Fibroblast of skin of scalp (primary cell): Measurements from ENCODE around the gene PCGF5. TPM values are rescaled to one million over a fixed set of nuclear protein-coding genes. Genes with fewer than 3 reads are reported as not detected.
"Not testable (repeated sequence)": the region's sequence is repeated elsewhere in the genome, so short reads cannot be mapped to it uniquely, and the experiment has no call there.

Source experiments
- DNase-seq: peaks from one replicate; pipeline ENCODE4 v3.0.0-alpha.2; 2013
- polyA plus RNA-seq, 2 experiments: library from polyadenylated mRNA; unstranded; fragments of 120-200 nt; gene quantifications; one replicate each; pipeline ENCODE4 v1.2.1, GENCODE V29; 2013; ENCODE audit not compliant: insufficient read length in 2 of 2

Gene PCGF5
- polyA plus RNA-seq (2013, experiment 1 of 2; ENCODE audit: insufficient read length): 24.9 TPM
- 28.5 TPM for polyA plus RNA-seq (2013, experiment 2 of 2; ENCODE audit: insufficient read length)

- DNase-seq: peak; percentile 91
These were observed at the start of gene PCGF5 for GRCh38 chr10:91220194-91220953. Gene PCGF5 (plus strand): TSS chr10:91220663. CDS start chr10:91222872, 2,209 bp downstream.

- no peak for DNase-seq
These were observed 49.0 kb upstream of the PCGF5 start for GRCh38 chr10:91171485-91171884.

DNA sequence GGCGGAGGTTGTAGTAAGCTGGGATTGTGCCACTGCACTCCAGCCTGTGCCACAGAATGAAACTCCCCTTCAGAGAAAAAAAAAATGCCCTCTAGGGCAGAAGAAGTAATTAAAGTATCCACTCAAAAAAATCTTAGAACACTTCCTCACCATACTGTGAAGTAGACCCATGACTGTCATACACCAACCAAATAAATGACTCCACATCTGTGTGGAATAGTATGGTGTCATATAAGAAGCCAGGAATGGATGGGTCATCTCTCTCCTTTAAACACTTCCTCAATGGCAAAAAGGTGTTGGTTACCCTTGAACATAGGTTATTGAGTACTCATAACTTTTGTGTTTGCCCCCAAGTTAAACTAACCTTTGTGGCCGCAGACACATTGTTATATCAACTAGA lies 48.1 kb upstream of the PCGF5 start:
- DNase-seq: no peak

- DNase-seq: peak; percentile 72
These were observed 35.1 kb upstream of the PCGF5 start for GRCh38 chr10:91185239-91185875.

GRCh38 chr10:91187156-91187555 lies 33.3 kb upstream of the PCGF5 start:
- DNase-seq: no peak

DNA sequence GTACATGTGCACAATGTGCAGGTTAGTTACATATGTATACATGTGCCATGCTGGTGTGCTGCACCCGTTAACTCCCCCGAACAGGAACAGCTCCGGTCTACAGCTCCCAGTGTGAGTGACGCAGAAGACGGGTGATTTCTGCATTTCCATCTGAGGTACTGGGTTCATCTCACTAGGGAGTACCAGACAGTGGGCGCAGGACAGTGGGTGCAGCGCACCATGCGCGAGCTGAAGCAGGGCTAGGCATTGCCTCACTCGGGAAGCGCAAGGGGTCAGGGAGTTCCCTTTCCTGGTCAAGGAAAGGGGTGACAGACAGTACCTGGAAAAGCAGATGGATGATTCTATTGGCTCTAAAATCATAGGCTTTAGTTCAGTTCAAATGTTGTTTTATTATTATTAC lies 32.5 kb upstream of the PCGF5 start:
- not testable (repeated sequence) for DNase-seq

DNA sequence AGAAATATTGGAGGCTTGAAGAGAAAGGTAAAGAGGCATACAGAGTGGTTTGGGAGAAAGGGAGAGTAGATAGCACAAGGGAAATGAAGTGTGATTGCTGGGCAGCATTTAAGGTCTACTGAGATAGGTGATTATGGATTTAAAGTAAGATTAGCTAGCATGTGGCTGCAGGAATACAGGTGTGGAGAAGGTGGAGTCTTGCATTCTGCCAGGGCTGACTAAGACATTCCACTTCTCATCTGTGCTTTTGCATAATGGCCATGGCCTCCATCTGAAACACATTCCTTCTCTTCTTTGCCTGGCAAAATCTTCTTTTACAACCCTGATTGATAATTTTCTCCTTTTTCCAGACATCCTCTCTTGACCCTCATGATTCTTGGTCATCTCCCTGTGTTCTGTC lies 31.6 kb upstream of the PCGF5 start:
- no peak for DNase-seq

GRCh38 chr10:91190388-91190870 lies 30.0 kb upstream of the PCGF5 start:
- DNase-seq: peak; percentile 80

GRCh38 chr10:91190876-91191583 lies 29.4 kb upstream of the PCGF5 start:
- peak; percentile 43 for DNase-seq

- DNase-seq: no peak
These were observed 28.9 kb upstream of the PCGF5 start for GRCh38 chr10:91191584-91191919.

DNA sequence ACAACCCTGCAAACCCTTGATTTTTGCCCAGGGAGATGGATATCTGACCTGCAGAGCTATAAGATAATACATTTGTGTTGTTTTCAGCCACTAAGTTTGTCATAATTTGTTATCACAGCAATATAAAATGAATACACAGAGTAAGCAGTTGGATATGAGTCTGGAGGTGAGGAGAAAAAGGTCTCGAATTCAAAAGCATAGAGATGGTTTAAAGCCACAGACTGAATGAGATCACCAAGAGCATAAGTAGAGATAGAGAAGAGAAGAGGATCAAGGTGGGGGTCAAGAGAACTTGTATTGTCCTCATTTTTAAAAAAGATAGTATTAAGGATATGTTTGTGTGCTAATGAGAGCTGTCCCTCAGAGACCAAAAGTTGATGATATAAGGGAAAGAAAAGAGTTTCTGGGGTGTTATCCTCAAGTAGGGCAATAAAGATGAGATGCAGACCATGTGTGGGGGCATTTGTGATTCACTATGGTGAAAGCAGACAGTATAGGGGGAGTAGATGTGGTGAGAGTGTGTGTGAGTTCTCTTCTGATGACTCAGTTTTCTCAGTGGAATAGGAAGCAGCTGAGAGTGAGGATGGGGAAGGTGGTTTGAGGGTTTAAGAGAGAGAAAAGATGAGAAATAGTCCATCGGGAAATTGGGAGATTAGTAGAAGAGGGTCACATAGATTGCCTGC lies 25.8 kb upstream of the PCGF5 start:
- peak; percentile 80 for DNase-seq

DNA sequence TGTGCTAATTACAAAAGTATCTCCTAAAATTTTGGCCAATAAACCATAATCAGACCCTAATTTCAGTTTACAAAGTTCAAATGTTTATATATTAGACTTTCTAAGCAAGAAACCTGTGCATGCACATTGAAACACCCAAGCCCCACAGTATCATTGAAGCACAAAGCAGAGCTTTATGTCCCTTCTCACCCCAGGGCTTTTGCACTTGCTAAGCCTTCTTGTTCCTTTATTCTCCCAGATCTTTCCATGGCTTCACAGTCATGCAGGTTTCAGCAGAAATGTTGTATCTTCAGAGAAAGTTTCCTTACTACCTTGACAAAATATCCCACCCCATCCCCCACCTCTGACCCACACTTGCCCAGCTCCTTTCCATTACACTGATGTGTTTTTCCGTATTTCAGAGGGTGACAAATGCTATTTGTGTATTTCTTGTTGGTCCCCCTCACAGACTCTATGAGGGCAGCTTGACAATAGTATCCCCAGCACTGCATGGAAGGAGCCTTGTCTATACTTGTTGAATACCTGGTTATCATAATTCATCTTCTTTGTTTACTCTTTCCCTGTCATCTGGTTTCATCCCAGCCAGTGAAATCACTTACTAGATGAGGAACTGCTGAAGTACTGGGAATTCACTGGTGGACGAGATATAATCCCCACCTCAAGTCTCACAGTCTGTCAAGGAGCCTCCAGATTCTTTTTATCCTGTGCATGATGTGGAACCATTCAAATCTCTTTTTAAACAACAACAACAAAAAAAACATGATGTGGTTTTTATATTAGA lies 24.0 kb upstream of the PCGF5 start:
- no peak for DNase-seq

- peak; percentile 69 for DNase-seq
These were observed 23.3 kb upstream of the PCGF5 start for GRCh38 chr10:91197127-91197526.

DNA sequence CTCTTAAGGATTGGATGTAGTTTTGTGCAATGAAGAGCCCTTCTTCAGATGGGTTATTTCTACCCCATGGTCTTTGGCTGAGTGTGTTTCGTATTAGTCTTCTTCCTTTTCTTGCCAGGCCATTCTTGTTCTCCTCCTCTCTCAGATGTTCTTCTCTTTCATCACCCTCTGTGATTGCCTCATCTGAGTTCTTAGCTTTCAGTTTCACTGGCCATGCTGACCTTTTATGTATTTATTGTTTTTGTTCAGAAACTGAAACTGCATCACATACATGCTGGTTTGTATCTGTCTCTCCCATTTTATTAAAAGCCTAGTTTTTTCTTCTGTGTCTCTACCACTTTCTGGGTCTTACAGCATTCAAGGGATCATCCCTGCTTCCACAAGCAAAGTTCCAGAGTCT lies 21.7 kb upstream of the PCGF5 start:
- peak; percentile 87 for DNase-seq

DNA sequence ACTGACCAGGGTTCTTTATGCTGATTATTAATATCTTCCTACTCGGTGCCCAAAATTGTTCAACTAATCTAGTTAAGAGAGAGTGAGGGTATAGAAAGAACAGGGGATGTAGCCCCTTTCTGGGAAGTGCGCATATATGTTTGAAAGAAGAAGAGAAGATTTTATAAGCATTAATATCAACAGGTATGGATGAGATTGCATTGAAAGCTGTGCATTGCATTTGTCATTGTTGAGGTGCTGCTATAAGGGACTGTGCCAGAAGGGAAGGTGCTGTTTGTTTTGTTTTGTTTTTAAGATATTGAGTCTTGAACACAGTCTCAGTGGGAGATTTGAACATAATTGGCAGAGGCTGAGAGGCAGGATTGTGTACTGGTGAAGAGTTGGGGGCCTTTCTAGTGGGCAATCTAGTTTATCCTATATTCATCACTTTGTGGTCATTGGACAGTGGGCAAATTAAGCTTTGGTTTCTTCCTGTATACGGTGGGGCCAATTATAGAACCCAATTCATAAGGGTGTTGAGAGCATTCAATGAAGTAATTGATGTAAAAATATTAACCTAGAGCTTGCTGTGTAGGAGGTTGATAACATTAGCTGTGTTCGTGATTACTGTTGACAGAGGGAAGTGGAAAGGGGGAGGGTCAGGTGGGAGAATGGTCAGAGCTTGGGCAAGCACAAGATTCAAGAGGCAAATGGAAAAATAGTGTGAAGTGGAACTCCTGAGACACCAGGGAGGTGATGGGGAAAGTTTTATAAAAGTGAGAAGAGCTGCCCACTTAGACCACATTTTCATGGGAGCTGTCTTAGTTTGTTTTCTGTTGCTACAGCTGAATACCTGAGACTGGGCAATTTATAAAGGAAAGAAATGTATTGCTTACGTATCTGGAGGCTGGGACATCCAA lies 19.9 kb upstream of the PCGF5 start:
- no peak for DNase-seq

DNA sequence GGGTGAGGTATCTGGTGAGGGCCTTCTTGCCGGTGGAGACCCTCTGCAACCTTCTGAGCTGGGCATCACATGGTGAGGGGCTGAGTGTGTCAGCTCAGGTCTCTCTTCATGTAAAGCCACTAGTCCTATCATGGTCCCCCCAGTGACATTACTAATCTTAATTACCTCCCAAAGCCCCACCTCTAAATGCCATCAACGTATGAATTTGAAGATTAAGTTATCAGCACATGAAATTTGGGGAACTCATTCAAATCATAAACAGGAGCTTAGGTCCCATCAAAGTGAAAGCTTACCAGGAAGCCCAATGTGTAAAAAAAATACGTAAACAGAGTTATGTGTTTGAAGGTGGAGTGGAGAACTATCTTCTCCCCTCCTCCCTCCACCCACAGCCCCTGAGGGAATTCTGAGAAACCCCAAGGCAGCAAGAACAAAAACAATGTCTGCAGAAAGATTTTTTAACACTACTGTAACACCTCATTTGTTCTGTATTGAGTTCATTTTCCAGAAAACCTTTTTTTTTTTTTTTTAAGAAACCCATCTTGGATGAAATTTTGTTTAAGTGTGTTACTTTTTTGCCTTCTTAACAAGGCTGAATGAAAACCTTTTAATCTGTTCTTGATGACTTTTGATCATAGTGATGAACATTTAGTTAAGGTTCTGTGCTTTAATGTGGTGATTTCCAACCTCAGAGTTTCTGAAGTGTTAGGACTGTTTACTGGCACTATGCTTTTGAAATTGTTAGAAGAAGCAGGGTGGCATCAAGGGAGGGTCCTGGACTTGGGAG lies 19.1 kb upstream of the PCGF5 start:
- DNase-seq: peak; percentile 35

DNA sequence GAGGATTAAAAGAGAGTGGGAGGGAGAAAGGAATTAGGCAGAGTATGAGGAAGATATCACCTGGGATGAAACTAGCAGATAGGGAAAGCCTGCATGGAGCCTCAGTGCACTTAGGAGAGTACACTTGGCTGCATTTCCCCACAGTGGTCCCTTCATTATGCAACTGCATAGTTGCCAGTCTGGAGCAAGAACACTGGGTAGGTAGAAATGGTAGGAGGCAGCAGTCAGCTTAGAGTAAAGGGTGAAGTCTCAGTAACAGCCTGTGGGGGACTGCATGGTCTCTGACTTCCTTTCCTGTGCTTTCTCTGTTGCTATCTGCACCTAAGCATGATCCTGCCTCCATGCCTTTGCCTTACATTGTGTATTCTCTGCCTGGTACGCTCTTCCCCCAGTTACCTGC lies 14.0 kb upstream of the PCGF5 start:
- no peak for DNase-seq

GRCh38 chr10:91206837-91207474 lies 13.5 kb upstream of the PCGF5 start:
- no peak for DNase-seq

GRCh38 chr10:91208642-91209041 lies 11.8 kb upstream of the PCGF5 start:
- DNase-seq: peak; percentile 12

DNA sequence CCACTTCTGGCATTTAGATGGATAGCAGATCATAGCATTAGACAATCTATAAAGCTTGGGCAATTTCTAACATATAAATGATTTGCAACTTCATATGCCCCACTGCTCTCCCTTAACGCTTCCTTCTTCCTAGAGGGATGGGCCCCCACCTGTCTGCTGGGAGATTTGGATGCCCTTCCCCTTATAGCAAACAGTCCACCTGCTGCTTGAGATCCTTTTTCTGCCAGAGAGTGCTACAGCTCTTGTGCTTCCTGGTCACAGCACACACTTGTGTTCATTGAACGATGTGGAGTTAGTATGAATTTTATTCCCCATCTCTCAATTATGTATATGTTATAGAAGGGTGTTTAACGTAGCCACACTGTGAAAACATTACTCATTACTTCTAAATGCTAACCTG lies 10.4 kb upstream of the PCGF5 start:
- DNase-seq: no peak
